Skin of body (tissue), 2 donors: ENCODE measurements around the gene MAD1L1. TPM values are rescaled to one million over a fixed set of nuclear protein-coding genes. Genes with fewer than 3 reads are reported as not detected.

Experiments
- DNase-seq: peaks from one replicate; lab custom pipeline; 2025; lab: John Stamatoyannopoulos, UW
- total RNA-seq: library from RNA; depleted of rRNA; stranded (reverse); fragments of >200 nt; gene quantifications from one replicate; pipeline ENCODE4 v1.2.3, GENCODE V29; 2014

The MAD1L1 gene
- total RNA-seq, 1 donor from 2014 or later: 28.5 TPM

DNA sequence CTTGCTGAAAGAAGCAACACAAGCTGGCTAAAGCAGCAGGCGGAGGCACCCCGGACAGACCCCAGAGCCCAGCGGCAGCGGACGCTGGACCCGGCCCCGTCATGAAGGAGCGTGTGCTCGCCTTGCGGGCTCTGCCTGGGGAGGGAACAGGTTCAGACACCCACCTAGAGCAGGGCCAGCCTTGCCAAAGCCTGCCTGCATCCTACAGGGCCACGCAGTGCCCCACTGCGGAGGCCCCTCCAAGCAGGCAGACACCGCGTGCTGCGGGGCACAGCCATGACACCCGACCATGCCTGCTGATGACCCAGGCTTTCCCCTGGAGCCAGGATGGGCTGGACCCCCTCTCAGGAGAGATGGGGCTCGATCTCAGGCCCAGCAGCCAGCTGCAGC is 91.7 kb downstream of the MAD1L1 start:
- no peak for DNase-seq

DNA sequence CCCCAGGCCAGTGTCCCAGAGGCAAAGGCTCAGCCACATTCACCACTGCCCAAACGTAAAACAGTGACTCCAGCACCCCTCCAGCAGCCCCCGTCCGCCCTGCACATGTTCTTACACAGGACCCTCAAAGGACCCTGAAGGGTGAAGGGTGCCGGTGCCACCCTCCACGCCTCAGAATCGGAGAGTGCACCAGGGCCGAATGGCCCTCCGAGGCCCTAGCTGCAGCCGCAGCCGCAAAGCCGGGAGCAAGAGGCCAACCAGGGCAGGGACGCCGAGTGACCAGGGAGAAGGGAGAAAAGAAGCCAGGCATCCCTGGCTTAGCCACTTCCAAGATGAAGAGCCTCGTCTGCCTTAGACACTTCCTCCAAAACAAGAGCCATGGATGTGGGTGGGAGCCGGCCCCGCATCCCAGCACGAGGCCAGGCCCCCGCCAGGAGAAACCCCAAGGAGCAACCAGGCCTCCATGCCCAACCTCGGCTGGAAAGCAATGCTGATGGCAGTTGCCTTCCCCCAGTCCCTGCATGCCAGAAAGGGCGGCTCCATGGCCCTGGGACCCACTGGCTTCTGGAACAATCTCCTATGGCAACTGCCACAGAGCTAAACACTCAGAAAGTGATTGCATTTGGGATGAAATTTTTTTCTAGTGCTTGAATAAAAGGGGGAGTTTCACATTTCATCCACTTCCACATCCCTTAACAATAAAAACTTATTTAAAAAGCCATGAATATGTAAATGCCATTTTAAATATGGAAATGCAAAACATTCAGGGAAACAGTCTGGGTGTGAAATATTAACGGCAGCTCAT is 92.3 kb downstream of the MAD1L1 start:
- no peak for DNase-seq

DNA sequence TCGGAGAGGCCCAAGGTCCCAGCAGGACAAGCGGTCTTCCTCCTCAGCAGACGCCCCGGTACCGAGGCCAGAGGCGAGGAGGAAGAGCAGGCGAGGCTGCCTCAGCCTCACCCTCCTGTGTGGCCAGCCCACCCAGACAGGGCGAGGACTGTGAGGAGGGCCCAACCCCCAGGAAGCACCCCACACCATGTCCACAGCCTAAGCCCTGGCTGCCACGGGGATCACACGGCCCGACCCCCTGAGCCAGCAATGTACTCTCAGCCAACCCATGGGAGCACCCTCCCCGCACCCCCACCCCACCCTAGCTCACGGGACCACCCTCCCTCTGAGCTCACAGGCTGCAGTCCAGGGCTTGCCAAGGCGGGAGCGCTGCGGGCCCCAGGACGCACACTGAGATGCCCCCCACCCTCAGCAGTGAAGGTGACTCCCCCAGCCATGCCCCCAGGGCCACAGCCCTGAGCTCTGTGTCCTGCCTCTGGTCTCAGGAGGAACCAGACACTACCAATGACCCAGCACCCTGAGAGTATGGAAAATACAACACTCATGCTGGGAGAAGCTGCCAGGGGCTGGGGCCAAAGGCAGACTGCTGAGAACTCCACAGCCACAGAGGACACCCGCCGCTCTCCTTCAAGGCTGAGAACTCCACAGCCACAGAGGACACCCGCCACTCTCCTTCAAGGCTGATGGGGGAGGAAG is 93.6 kb downstream of the MAD1L1 start:
- no peak for DNase-seq

DNA sequence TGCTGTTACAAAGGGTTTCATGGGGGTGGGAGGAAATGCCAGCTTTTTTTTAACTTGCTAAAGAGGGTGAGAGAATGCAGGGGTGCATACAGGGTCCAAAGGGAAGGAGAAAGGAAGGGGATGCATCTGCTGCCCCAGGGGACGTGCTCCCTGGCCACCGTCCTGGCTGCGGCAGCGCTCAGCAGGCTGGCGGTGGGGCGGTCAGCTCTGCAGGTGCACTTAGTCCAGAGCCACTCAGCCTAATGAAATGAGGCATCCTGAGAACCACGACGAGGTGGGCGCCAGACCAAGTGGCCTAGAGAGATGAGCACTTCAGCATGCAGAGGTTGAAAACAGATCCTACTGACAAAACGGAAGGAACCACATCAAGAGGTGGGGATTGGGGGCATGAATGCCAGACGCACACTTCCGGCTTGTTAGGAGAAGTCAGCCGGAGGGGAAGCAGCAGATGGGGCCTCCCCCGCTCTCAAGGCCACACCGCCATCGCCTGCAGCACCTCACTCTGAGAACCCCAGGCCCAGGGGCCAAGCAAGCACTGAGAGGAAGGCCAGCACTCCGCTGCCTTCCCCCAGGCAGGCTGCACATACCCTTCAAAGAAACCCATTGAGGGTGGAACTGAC is 94.5 kb downstream of the MAD1L1 start:
- DNase-seq: peak; percentile 22

DNA sequence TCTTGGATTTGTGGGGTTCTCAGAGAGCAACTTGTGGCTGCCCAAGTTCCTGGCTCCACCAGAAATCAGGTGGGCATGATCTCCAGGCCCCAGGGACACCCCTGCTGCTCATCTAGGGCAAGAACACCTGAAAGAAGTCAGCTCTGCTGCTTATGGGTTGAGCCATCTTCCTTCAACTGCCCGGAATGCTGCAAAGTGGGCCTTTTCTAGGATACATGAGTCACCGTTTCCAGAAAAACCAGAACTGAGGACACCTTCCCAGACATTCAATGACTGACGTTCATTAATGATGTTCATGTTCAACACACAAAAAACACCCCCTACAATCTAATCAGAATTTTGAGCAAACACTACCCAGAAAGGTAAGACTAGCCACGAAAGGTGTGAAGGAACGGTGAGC is 98.0 kb downstream of the MAD1L1 start:
- DNase-seq: no peak

DNA sequence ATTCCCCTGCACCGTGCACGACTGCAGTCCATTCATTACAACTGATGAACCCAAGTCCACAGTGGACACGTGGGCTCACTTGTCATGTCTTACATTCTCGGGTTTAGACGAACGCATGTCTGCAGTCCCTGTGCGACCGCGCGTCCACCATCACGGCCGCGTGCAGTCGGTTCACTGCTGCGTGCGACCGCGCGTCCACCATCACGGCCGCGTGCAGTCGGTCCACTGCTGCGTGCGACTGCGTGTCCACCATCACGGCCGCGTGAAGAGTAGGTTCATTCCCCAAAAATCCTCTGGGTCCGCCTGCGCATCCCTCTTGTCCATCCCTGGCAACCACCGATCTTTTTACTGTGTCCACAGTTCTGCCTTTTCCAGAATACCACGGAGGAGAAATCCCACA is 100.5 kb downstream of the MAD1L1 start:
- DNase-seq: no peak

DNA sequence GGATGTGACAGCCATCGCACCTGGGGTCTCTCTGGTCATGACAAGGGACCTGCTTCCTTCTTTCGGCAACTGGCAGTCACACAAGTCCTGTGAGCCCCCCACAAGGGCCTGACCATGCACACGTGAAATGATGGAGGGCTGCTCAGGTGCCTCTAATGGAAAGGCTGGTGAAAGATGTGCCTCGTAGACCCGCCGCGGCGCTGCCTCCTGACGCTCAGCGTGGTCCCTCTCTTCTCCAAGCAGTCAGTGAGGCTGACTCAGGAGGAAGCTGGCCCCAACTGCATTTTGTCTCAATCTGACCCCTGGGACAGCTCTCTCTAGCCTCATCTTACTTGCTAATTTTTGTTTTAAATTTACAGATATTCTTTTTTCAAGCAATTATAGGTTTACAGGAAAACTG is 100.9 kb downstream of the MAD1L1 start:
- DNase-seq: no peak

DNA sequence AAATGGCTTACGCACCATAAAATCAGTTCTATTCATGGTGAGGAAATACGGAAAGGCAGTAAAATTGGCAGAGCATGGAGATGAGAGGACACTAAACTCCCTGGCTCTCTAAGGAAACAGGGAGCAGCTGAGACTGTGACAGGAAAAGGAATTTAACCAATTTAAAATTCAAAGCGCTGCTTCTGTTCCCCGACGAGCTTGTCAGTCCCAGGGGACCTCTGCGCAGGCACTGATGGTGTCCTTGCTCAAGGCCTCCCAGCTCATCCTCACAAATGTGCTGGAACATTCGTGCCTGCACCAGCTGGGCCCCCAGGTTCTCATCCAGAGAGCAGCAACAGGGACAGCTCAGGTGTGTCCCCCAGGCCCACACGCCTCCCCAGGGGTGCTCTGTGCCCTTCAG is 101.4 kb downstream of the MAD1L1 start:
- DNase-seq: no peak

DNA sequence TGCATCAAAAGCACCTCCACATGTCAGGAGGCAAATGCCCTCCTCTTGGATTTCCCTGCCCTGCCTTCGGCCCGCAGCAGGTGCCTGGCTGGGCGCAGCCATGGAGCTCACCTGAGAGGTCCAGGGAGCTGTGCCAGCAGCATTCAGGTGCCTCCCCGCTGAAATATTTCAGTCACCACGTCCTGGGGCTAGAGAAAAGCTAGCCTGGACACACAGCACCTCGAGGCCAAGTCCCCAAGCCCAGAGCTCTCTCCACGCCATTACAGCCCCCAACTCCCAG is 102.7 kb downstream of the MAD1L1 start:
- DNase-seq: no peak

DNA sequence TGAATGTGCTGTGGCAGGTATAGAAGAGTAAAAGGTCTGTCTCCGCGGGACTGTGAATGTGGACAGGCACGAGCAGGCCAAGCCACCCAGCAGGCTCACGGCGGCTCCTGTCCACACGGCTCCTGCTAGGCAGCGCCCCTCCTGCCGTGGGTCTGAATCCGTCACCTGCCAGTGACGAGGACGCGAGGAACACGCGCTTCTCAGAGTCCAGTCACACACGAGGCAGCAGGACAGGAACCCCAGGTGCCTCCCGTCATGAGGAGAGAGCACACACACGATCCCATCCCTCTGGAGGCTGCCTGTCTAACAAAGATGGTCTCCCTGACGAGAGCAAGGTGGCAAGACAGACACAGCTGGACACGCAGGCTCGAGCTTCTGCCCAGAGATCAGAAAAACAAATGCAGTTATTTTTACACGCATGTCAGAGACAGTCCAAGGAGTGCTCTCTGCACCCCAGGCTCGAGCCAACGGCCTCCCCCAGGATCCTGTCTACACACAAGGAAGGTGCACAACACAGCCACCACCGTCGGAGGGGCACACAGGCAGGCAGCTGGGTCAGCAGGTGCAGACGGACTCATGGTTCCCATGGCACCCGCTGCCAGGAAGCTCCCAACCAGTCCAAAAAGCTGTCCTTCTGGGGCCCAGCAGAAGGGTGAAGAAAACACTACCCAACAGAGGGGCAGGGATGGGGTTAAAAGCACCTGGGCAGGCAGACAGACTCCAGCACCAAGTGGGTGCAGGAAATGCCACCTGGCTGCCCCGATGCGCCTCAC is 103.2 kb downstream of the MAD1L1 start:
- DNase-seq: no peak

DNA sequence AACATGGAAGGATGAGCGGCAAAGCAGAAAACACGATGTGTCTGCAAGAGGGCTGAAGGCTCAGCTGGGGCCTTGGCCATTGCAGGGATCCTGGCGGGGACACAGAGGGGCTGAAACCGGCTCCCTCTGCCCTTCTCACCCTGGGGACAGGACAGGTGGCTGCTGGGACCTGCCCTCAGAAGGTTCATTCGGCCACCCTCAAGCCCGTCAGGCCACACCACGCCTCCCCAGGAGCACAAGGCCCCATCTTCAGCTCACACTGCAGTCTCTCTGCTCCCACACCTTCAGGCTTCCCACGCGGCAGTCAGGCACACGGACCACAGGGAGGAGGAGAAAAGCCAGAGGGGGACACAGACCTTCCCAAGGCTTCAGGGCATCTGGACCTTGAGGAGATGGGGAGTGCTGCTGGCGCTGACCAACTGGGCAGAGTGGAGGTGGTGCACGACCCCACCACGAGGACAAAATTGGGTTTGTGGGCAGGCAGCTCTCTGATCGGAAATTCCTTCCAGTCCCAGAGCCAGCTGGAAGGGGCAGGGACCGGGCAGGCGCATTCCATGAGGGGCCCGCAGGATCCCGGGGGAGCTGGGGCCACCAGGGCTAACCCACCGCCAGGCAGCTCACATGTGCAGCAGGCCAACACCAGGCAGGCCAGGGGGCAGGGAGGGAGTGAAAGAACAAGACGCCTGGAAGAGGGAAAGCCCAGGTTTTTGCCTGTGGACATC is 104.0 kb downstream of the MAD1L1 start:
- no peak for DNase-seq

DNA sequence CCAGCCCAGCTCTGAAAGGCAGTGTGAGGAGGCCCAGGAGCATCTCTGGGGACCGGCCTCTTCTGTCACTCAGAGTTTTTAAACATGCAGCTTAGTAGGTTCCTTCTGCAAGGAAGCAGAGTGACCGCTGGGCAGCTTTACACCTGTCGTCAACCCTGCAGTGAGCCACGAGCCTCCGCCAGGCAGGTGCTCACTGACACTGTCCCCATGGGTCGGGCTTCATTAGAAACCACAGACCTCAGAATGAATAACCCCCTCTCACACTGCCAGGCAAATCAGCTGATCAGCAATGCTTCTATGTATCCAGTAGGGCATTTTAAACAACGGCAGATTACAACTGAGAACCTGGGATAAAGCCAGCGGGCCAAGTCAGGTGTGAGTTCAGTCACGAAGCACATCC is 106.1 kb downstream of the MAD1L1 start:
- DNase-seq: no peak

DNA sequence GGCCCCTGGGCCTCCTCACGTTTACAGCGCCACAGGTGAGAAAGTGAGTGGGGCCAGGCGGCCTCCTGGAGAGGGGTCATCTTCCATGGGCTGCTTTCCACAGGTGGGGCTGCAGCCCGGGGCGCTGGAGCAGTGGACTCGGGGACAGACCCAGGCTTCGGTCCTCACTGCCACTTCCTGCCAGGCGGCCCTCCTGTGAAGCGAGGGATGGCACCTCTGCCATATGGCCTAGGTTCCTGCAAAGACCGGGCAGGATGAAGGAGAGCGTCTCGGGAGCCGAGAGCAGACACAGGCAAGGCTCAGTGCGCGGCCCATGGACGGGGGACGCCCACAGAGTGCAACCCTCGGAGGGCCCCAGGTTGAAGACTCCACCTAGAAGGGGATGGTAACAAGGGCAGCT is 106.8 kb downstream of the MAD1L1 start:
- no peak for DNase-seq

DNA sequence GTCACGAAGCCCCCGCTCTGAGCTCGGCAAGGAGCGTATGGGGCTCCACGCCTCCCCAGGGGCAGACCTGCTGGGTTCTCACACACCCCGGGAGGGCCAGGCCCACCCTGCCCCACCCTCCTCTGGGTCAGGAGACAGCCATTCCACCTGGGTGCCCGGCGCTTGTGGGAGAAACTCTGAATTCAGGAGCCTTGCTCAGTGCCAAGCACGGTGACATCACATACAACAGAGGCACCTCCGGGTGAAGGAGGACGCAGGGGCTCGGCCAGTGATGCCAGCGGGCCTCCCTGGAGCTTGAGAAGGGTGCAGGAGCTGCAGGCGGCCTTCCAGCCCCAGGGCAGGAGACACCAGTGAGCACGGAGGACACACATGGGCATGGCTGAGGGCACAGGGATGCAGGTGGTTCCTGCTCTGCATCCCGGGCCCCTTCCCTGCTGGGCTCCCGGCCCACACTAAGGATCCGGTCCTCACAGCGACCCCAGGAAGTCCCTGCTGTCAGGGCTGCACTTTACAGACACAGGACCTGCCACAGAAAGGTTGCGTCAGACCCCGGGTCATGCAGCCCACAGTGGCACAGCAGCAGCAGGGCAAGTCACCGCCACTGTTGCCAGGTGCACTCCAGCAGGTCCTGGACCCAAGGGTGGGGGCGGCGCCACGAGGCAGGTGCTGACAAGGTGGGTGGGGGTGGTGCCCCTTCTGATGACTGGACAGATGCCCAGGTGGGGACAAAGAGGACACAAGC is 108.0 kb downstream of the MAD1L1 start:
- DNase-seq: no peak

DNA sequence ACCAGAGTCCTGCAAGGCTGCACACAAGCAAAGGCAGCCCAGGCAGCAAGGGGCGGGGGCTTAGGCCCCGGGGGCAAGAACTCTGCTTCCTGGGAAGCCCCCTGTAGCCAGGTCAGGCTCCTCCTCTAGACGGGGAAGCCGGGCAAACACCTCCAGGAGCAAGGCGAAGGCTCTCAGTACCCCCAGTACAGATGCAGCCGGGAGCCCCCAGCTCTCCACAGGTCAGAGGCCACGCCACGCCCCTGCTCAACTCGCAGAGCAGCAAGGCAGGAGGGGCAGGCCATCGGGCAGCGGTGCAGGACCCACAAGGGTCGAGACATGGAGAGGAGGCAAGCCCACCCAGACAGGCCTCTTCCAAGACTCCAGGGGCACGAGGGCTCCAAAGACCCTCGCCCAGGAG is 108.8 kb downstream of the MAD1L1 start:
- no peak for DNase-seq

DNA sequence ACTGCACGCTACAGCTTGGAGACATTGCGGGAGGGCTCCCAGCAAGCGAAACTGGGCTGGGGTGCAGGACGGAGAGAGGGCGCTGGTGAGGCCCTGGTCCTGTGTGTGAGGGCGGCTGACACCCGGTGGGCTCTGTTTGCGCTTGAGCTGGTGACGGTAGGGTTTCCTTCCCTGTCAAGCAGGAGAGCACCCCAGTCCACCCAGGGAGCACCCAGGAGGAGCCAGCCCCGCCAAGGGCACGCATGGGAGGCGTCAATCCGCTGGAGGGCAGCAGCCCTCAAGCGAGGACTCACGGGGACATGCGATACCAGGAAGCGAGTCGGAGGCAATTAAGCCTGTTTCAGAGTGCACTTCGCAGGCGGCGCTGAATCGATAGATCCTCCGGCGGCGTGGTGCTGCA is 109.4 kb downstream of the MAD1L1 start:
- DNase-seq: no peak

DNA sequence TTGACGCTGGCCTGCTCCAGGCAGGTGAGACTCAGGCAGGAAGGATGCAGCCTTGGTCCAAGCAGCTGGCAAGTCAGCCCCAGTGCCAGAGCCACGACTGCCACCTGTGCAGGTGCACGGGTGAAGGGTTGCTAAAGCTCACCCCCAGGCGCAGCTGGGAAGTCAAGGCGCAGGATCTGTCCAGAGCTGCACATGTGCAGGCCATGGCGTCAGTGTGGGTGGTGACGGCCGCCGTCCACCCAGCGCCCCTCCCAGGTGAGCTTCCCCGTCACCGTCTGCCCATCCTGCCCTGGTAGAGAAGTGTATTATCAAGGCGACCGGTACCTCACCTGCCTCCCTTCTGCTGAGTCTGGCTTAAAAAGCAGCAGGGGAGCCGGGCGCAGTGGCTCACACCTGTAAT is 110.1 kb downstream of the MAD1L1 start:
- no peak for DNase-seq

DNA sequence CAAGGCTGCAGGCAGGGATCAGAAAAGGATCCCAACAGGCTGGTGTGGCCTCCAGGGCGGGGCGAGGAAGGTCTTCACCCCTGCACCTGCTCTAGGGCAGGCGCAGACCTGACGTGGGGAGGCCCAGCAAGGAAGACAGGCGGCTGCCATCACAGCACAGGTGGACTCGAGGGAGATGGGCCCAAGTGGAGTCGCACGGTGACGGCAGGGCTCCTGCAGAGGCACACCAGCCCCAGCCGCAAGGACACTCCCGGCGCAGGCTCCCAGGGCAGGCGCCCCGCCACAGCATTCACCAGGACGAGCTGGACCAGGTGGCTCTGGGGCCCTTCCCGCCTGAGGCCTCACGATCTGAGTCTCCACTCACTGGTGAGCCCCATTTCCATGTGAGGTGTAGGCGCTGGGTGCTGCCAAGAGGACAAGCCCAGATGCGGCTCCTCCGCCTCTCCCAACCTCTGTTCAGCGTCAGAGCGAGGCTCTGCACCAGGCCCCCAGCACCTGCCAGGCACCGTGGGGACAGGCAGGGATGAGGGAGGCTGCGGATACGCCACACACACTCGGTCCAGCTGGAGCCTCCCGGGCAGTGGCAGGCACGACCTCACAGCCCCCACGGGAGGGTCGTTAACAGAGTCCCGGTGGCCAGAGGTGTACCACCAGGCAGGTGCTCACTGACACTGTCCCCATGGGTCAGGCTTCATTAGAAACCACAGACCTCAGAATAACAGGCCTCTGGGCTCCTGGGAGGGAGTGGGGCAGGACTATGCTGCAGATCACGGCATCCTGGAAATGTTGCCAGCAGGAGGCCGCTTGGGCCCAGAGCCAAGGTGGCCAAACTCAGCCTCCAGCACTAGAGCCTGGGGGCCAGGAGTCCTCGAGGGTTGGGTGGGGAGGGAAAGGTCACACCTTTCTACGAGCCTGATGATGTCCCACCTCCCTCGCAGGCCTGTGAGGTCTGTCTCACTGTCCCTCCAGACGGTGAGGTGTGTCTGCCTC is 111.6 kb downstream of the MAD1L1 start:
- DNase-seq: no peak

DNA sequence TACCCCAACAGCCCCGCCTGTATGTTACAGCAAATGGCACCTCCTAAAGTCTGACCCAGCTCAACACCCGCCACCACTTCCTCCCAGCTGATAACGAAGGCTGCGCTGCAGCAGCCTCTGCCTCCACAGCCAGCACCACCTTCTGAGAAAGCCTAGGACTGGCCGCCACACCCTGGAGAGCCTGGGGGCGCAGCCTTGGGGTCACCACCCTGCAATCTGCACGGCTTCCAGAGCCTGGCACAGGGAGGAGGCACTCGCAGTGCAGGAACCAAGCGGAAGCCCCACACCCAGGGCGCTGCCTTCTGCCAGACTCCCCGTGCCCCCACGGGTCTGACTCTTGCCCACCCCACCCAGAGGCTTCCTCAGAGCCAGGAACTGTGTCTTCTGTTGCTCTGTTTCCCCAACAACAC is 112.5 kb downstream of the MAD1L1 start:
- no peak for DNase-seq
